Trophoblast cell (in vitro differentiated cells and primary cell): ENCODE data around the gene PAN2.

Source experiments
- DNase-seq, 2 donors: peaks; one replicate each; pipeline ENCODE4 v3.0.0-alpha.2; 2016
- H2AFZ ChIP-seq: 2 replicates; pipeline ENCODE4 v1.6.1; 2013; ENCODE audit warnings: low read length, moderate library complexity, mild to moderate bottlenecking; ENCODE audit not compliant: insufficient read depth, poor library complexity
- H2AK5ac ChIP-seq: 2 replicates; pipeline ENCODE4 v1.6.1; 2013; ENCODE audit warnings: mild to moderate bottlenecking, low read length
- H2BK120ac ChIP-seq: 2 replicates; pipeline ENCODE4 v1.6.1; 2013; ENCODE audit warnings: low read length, mild to moderate bottlenecking, moderate library complexity; ENCODE audit not compliant: insufficient read depth, poor library complexity
- H2BK12ac ChIP-seq: 2 replicates; pipeline ENCODE4 v1.6.1; 2013; ENCODE audit warnings: mild to moderate bottlenecking, low read length, moderate library complexity
- H2BK5ac ChIP-seq: 2 replicates; pipeline ENCODE4 v1.6.1; 2013; ENCODE audit warnings: low read length, low read depth, moderate library complexity, mild to moderate bottlenecking; ENCODE audit not compliant: poor library complexity
- H3K14ac ChIP-seq: 2 replicates; pipeline ENCODE4 v1.6.1; 2013; ENCODE audit warnings: mild to moderate bottlenecking, low read length
- H3K18ac ChIP-seq: 2 replicates; pipeline ENCODE4 v1.6.1; 2013; ENCODE audit warnings: mild to moderate bottlenecking, low read length
- H3K23ac ChIP-seq: 2 replicates; pipeline ENCODE4 v1.6.1; 2013; ENCODE audit warnings: low read length
- H3K27ac ChIP-seq: 2 replicates; pipeline ENCODE4 v1.5.1; 2013; ENCODE audit warnings: low read depth, mild to moderate bottlenecking, inconsistent platforms, low read length, moderate library complexity
- H3K27me3 ChIP-seq: 2 replicates; pipeline ENCODE4 v1.6.1; 2013; ENCODE audit warnings: inconsistent platforms, mild to moderate bottlenecking, low read length, moderate library complexity; ENCODE audit not compliant: insufficient read depth
- H3K36me3 ChIP-seq, 2 experiments: 1 replicate in 1 of 2; 2 replicates in 1 of 2; pipeline ENCODE4 v1.6.1; 2013; ENCODE audit warnings: low read length in 2 of 2, mild to moderate bottlenecking in 2 of 2, moderate library complexity in 1 of 2; ENCODE audit not compliant: insufficient read depth in 2 of 2, control insufficient read depth in 1 of 2
- H3K4ac ChIP-seq: 2 replicates; pipeline ENCODE4 v1.6.1; 2013; ENCODE audit warnings: low read depth, mild to moderate bottlenecking, low read length, moderate library complexity
- H3K4me1 ChIP-seq, 2 experiments: 1 replicate in 1 of 2; 2 replicates in 1 of 2; pipeline ENCODE4 v1.6.1; 2013; ENCODE audit warnings: low read length in 2 of 2, mild to moderate bottlenecking in 2 of 2, moderate library complexity in 1 of 2; ENCODE audit not compliant: insufficient read depth in 2 of 2, control insufficient read depth in 1 of 2
- H3K4me2 ChIP-seq: 2 replicates; pipeline ENCODE4 v1.6.1; 2013; ENCODE audit warnings: inconsistent platforms, mild to moderate bottlenecking, low read length, moderate library complexity
- H3K4me3 ChIP-seq: 2 replicates; pipeline ENCODE4 v1.5.1; 2013; ENCODE audit warnings: mild to moderate bottlenecking, low read depth, low read length, inconsistent platforms
- H3K79me1 ChIP-seq: one replicate; pipeline ENCODE4 v1.6.1; 2013; ENCODE audit warnings: low read length
- H3K79me2 ChIP-seq: 2 replicates; pipeline ENCODE4 v1.6.1; 2013; ENCODE audit warnings: low read length, mild to moderate bottlenecking; ENCODE audit not compliant: control insufficient read depth, insufficient read depth, poor library complexity
- H3K9ac ChIP-seq: 2 replicates; pipeline ENCODE4 v1.6.1; 2013; ENCODE audit warnings: mild to moderate bottlenecking, low read length
- H3K9me3 ChIP-seq: 2 replicates; pipeline ENCODE4 v1.6.1; 2013; ENCODE audit warnings: low read depth, mild to moderate bottlenecking, control low read depth, inconsistent platforms, low read length; ENCODE audit not compliant: insufficient read depth
- H4K12ac ChIP-seq: 2 replicates; pipeline ENCODE4 v1.6.1; 2013; ENCODE audit warnings: low read depth, mild to moderate bottlenecking, low read length, moderate library complexity
- H4K8ac ChIP-seq: 2 replicates; pipeline ENCODE4 v1.6.1; 2013; ENCODE audit warnings: low read depth, mild to moderate bottlenecking, low read length, moderate library complexity
- H4K91ac ChIP-seq: one replicate; pipeline ENCODE4 v1.6.1; 2013; ENCODE audit warnings: low read depth, mild to moderate bottlenecking, low read length, moderate library complexity
- WGBS: extraction: QIAGEN DNeasy Blood & Tissue Kit; methylation state at CpG from one replicate; pipeline ENCODE4 v1.1.7; 2013; ENCODE audit warnings: missing lambda C conversion rate; ENCODE audit not compliant: insufficient read length, insufficient coverage; ENCODE audit errors: extremely low coverage; 5-methylcytosine and 5-hydroxymethylcytosine counted together

PAN2 gene

DNA sequence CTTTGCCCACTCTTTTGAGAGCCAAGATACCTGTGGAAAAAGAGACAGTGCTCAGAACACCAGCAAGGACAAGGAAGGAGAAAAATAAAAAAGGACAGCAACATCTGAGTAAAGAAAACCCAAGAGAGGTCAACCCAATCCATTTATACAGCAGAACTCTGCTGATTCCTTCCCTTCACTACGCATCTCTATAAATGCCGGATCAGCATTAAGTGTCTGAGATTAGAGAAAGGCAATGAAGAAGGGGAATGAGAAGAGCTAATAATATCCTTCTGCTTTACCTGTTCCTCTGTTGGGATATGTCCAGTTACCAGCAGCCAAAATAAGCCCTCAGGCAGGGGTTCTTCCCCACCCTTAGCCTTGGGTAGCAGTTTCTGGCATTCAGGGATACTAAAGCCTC, 51.2 kb downstream of the PAN2 start:
- no CpG with 5 or more reads among the region's 2 CpGs for WGBS
- no peak overlapping the region for H4K12ac ChIP-seq

DNA sequence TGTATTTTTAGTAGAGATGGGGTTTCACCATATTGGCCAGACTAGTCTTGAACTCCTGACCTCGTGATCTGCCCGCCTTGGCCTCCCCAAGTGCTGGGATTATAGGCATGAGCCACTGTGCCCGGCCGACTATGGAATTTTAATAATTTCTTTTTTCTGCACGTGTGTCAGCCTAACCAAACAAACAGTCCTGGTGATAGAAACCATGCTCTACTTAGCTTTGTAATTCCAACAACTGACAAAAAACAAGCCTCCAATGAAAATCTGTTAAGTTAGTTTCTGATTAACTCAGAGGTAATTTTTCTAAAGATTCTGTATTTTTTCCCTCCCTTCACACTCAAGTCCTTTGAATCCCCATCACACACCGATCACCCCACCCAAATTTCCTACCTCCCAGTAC, 51.8 kb downstream of the PAN2 start:
- Histone ChIP-seq H3K27me3 (no peaks in the 10 kb centered on the region), H2AFZ (no peak overlapping the region), H3K4me2 (no peak overlapping the region), H3K18ac (no peak overlapping the region), H3K23ac (no peak overlapping the region), H3K14ac (no peak overlapping the region), H3K79me2 (no peaks in the 10 kb centered on the region), H3K9ac (no peak overlapping the region), H3K4me1 (no peaks in the 10 kb centered on the region), H3K9me3 (no peaks in the 10 kb centered on the region), H3K27ac (no peak overlapping the region), H2BK5ac (no peak overlapping the region), H4K12ac (no peak overlapping the region), H3K4me3 (no peak overlapping the region), H2AK5ac (no peak overlapping the region), H3K79me1 (no peaks in the 10 kb centered on the region), H3K4ac (no peak overlapping the region), H4K8ac (no peak overlapping the region), H2BK12ac (no peak overlapping the region), H2BK120ac (no peak overlapping the region), H3K36me3 (peaks cover 44 to 65% of the 10 kb centered on the region in 2 experiments), H4K91ac (no peak overlapping the region)
- 100% methylated on average over 1 of the region's 6 CpGs for WGBS
- no peak for DNase-seq

More for the DNA sequence above, 51.2 kb downstream of the PAN2 start:
- Histone ChIP-seq H3K9me3 (no peaks in the 10 kb centered on the region), H3K79me2 (no peaks in the 10 kb centered on the region), H4K8ac (no peak overlapping the region), H4K91ac (no peak overlapping the region), H2AFZ (no peak overlapping the region), H3K79me1 (no peaks in the 10 kb centered on the region), H3K4me1 (no peaks in the 10 kb centered on the region), H3K4me2 (no peak overlapping the region), H2BK5ac (no peak overlapping the region), H3K27ac (no peak overlapping the region), H3K4ac (no peak overlapping the region), H2BK12ac (no peak overlapping the region), H3K4me3 (no peak overlapping the region), H3K27me3 (no peaks in the 10 kb centered on the region), H3K36me3 (peaks cover 43 to 64% of the 10 kb centered on the region in 2 experiments), H2BK120ac (no peak overlapping the region), H2AK5ac (no peak overlapping the region), H3K18ac (no peak overlapping the region), H3K14ac (no peak overlapping the region), H3K23ac (no peak overlapping the region), H3K9ac (no peak overlapping the region)
- DNase-seq = no peak

DNA sequence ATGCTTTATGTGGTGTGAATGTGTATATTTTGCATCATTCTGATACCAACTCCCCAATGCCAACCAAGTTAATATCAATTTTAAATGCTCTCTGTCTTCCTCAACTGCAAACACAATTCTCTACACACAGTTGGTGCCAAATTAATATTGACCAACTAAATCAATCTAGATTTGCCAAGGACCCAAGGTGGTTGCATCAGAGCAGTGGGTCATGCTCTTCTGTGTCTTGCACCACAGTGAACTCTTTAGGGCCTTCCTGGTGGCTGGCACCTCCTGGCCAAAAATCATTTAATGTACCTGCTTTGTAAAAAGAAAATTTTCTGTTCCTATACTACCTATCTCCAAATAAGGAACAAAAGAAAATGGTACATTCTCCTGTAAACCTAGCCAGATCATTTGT, 53.0 kb downstream of the PAN2 start:
- no peak for DNase-seq
- no peak overlapping the region for H3K4ac ChIP-seq
- no peak overlapping the region for H3K18ac ChIP-seq
- no peak overlapping the region for H4K91ac ChIP-seq
- H3K79me2 ChIP-seq = no peaks in the 10 kb centered on the region
- no peaks in the 10 kb centered on the region for H3K4me1 ChIP-seq
- H2BK5ac ChIP-seq = no peak overlapping the region
- no peaks in the 10 kb centered on the region for H3K9me3 ChIP-seq
- H2AFZ ChIP-seq = no peak overlapping the region
- H4K8ac ChIP-seq = no peak overlapping the region
- H3K27ac ChIP-seq = no peak overlapping the region
- H3K9ac ChIP-seq = no peak overlapping the region
- no peak overlapping the region for H2BK12ac ChIP-seq
- no peak overlapping the region for H3K4me3 ChIP-seq
- H3K14ac ChIP-seq = no peak overlapping the region
- no peak overlapping the region for H3K4me2 ChIP-seq
- H4K12ac ChIP-seq = no peak overlapping the region
- no peaks in the 10 kb centered on the region for H3K27me3 ChIP-seq
- H2AK5ac ChIP-seq = no peak overlapping the region
- no peaks in the 10 kb centered on the region for H3K79me1 ChIP-seq
- H2BK120ac ChIP-seq = no peak overlapping the region
- no peak overlapping the region for H3K23ac ChIP-seq
- H3K36me3 ChIP-seq = peaks cover 49 to 63% of the 10 kb centered on the region in 2 experiments

DNA sequence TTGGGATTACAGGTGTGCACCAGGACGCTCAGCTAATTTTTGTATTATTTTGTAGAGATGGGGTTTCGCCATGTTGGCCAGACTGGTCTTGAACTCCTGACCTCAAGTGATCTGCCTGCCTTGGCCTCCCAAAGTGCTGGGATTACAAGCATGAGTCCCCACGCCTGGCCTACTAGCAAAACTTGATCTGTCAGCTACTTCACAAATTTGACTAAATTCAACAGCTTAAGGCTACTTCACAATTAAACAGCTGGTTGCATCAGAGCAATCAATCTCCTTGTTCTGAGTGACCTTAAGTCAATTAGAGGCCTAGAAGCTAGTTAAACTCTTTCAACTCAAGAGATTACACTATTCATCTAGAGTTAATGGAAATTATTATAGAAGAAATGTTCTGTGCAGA, 54.9 kb downstream of the PAN2 start:
- H3K4me1 ChIP-seq = no peaks in the 10 kb centered on the region
- H3K36me3 ChIP-seq = peaks cover 57 to 70% of the 10 kb centered on the region in 2 experiments
- H3K4me3 ChIP-seq = no peak overlapping the region
- H3K27ac ChIP-seq = no peak overlapping the region
- H3K27me3 ChIP-seq = no peaks in the 10 kb centered on the region
- H2BK12ac ChIP-seq = no peak overlapping the region
- no peaks in the 10 kb centered on the region for H3K79me2 ChIP-seq
- no peaks in the 10 kb centered on the region for H3K9me3 ChIP-seq
- H3K4me2 ChIP-seq = no peak overlapping the region
- DNase-seq = no peak
- H3K79me1 ChIP-seq = no peaks in the 10 kb centered on the region
- H2AK5ac ChIP-seq = no peak overlapping the region
- no peak overlapping the region for H2BK5ac ChIP-seq
- H3K14ac ChIP-seq = no peak overlapping the region
- H4K12ac ChIP-seq = no peak overlapping the region
- WGBS = no CpG with 5 or more reads among the region's 3 CpGs
- H3K18ac ChIP-seq = no peak overlapping the region
- H3K4ac ChIP-seq = no peak overlapping the region
- no peak overlapping the region for H3K9ac ChIP-seq
- H2AFZ ChIP-seq = no peak overlapping the region
- H4K91ac ChIP-seq = no peak overlapping the region
- no peak overlapping the region for H2BK120ac ChIP-seq
- no peak overlapping the region for H4K8ac ChIP-seq
- no peak overlapping the region for H3K23ac ChIP-seq
